Dermis microvascular lymphatic vessel endothelial cell (primary cell): ENCODE measurements around the gene BRS3. TPM values are rescaled to one million over a fixed set of nuclear protein-coding genes. Genes with fewer than 3 reads are reported as not detected.
A peak's percentile ranks its signal among the peaks of the same experiment; 100 is the strongest.
"Not testable (repeated sequence)": the region's sequence is repeated elsewhere in the genome, so short reads cannot be mapped to it uniquely, and the experiment has no call there.

Experiments
- DNase-seq, 2 donors: peaks; one replicate each; pipeline versions ENCODE4 v3.0.0 to v3.0.0-alpha.2; 2010; ENCODE audit warnings: low read depth in 2 of 2
- total RNA-seq: library from RNA; depleted of rRNA; stranded (reverse); fragments of >200 nt; gene quantifications from 2 replicates; pipeline ENCODE4 v1.2.1, GENCODE V29; 2014

Gene BRS3
- total RNA-seq, result not detected in 2 replicates

DNA sequence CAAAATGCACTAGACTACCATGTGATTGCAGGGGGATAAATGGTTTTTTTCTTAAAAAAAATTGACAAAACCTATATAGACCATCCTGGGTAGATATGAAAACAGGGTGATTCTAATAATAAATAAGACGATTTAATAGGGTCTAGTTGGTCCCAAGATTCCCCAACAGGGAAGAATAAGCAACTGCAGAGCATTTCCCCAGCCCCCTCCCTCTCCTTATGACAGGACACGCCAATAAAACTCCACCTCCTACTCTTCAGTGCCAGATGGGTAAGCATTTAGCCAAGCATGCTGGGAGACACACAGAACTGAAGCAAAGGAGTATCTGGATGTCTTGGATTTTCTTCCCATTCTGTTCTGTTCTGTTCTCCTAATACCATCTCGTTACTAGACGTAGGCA, at the start of gene BRS3:
BRS3 (plus strand) TSS at position 301 of the 400 bp plus-strand sequence. CDS start 168 bp downstream, outside the sequence.
- DNase-seq, result no peak

- DNase-seq, result no peak
These were observed 49.6 kb upstream of the BRS3 start for GRCh38 chrX:136438192-136438591.

DNA sequence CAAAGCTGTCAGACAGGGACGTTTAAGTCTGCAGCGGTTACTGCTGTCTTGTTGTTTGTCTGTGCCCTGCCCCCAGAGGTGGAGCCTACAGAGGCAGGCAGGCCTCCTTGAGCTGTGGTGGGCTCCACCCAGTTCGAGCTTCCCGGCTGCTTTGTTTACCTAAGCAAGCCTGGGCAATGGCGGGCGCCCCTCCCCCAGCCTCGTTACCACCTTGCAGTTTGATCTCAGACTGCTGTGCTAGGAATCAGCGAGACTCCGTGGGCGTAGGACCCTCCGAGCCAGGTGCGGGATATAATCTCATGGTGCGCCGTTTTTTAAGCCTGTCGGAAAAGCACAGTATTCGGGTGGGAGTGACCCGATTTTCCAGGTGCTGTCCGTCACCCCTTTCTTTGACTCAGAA, 42.1 kb upstream of the BRS3 start:
- DNase-seq, result not testable (repeated sequence)

- no peak for DNase-seq
These were observed 41.5 kb upstream of the BRS3 start for GRCh38 chrX:136446208-136446607.

GRCh38 chrX:136447308-136447707, 40.4 kb upstream of the BRS3 start:
- no peak for DNase-seq

GRCh38 chrX:136447968-136448367, 39.8 kb upstream of the BRS3 start:
- no peak for DNase-seq

DNA sequence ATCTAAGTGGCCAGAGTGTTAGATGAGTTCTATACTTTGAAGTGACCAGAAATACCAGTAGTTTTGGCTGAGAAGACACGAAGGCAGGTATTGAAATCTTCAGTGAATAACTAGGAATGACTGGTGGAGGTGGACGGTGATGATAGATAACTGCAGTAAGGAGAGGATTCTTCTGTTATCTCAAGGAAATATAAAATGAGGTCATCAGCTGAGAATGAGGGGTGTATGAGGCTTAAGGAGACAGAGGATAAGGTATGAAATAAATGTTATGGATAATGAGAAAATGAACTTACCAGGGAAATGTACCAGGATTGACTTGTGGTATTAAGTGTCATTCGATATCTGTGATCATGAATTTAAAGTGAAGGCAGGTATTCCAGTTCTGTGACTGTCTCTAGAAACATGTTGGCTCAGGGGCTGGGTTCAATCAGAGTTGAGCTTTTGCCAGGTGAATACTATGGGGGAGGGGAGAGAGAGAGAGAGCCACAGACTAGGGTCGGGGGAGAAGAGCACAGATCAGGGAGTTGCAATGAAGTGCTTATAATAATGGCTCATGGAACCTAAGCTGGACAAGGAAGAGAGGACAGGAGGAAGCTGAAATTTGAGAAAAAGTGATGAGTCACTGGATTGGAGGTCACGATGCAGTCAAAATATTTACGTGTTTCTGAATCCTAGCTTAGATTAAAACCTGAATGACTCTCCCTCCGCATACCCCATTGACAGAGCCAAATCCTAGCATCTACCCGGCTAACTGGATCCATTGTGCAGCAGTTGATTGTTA, 37.5 kb upstream of the BRS3 start:
- DNase-seq, result no peak

DNA sequence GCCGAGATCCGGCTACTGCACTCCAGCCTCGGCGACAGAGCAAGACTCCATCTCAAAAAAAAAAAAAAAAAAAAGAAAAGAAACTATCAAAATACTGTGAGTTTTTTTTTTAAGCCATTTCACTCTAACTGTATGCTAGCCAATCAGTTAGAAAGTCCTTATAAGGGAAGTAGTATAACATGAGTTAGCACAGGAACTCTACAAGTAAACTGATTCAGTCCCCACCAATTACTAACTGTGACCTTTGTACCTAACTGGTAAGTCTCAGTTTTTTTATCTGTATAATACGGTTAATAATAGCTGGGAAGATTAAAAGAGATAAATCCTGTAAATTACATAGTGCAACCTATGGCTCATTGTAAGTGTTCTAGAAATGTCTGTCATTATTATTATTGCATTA, 35.1 kb upstream of the BRS3 start:
- no peak for DNase-seq

- no peak for DNase-seq
These were observed 34.6 kb upstream of the BRS3 start for GRCh38 chrX:136453114-136453513.

DNA sequence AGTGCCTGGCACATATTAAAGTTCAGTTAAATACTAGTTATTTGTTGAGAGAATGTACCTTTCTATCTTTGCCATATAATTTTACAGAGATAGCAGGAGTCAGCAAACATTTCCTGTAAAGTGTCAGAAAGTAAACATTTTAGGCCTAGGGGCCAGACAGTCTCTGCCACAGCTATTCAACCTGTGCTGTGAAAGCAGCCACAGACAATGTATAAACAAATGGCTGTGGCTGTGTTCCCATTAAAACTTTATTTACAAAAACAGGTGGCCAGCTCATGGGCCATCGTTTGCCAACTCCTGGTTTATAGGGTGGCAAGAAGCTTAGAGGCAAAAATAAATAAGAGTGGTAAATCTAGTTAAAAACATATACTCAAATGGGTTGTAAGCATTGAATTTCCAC, 34.0 kb upstream of the BRS3 start:
- no peak for DNase-seq

DNA sequence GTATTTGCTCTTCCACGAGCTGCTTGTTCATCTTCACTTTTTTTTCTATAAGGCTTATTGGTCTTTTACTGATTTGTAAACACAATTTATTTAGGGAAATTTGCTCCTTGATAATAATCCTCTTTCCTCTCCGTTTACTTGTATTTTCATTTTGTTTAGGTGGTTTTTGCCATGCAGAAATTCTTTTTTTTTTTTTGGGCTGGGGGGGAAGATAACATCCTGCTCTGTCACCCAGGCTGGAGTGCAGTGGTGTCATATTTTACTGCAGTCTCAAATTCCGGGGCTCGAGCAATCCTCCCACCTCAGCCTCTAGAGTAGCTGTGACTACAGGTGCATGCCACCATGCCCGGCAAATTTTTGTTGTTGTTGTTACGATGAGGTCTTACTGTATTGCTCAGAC, 31.6 kb upstream of the BRS3 start:
- DNase-seq, result no peak

- no peak for DNase-seq
These were observed 30.3 kb upstream of the BRS3 start for GRCh38 chrX:136457303-136457917.

GRCh38 chrX:136464589-136464988, 23.2 kb upstream of the BRS3 start:
- no peak for DNase-seq

DNA sequence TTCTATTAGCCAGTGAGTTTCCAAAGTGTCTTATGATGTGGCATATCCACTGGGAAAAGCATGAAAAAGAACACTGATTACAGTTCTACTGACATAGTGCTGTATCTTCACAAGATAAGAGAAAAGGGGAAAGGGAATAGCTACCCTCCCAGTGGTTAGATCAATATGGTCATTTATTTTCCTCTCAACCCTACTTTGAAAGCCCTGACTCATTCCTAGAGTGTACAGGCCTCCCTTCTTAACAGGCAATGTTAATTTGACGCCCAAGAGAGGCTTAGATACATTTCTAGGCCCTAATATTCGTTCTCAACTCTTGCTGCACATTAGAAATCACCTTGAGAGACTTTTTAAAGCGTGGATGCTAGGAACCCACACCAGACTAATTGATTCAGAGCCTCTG, 20.4 kb upstream of the BRS3 start:
- DNase-seq, result no peak

DNA sequence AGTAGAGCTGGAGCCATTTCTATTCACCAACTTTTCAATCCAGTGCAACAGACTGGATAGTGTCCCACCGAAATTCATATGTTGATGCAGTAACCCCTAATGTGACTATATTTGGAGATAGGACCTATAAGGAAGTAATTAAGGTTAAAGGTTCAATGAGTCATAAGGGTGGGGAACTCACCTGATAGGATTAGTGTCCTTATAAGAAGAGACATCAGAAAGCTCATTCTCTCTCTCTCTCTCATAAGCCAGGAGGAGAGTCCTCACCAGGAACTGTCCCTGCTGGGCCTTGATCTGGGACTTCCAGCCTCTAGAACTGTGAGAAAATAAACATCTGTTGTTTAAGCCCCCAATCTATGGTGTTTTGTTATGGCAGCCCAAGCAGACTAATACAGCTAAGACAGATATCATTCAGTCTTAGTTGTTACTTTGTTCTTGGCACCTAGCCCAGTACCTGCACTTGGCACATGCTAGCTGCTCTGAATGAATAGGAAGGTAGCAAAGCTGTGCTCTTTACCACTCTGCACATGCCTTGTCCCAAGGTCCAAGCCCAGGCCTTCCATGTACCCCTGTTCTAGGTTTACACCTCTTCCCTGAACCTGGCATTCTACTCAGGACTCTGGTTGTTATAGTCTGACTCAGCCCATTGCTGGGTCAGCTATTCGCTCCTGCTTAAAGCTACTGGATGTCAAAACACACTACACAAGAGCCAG, 19.2 kb upstream of the BRS3 start:
- peak in 1 of 2 donors; percentile 2 for DNase-seq

DNA sequence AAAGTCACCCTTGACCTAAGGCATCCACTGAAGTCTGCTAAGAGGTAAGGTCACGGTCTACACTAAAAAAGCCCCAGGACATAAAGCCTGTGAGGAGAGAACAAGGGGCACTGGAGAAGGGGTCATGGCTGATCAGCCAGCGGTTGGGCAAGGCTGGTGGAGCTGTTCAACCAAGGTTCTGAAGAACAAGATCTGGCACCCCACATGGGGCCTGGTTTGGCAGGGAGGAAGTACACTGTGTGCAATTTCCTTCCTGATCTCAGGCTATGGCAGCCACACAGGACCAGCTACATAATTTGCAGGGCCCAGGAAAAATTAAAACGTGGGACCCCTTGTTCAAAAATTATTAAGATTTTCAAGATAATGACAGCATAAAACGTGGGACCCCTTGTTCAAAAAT, 14.1 kb upstream of the BRS3 start:
- DNase-seq, result no peak

GRCh38 chrX:136475236-136475635, 12.5 kb upstream of the BRS3 start:
- no peak for DNase-seq

DNA sequence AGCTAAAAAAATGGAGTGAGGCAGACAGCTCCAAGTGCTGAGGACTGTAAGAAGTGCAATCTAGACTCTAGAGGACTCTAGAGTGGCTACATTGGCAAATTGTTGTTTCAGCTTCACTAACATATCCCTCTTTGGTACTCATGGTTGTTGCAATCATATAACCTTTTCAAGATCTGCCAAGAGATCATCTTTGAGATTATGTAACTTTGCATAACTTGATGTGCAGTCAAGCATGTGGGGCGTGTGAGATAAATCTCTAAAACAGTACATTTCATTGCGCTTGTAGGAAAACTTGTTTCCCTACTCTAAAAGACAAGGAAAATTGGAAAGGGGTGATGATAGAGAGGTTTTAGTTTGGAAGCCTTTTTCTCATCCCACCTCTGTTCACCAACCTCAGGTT, 11.2 kb upstream of the BRS3 start:
- no peak for DNase-seq

GRCh38 chrX:136477026-136477425, 10.7 kb upstream of the BRS3 start:
- DNase-seq, result no peak

DNA sequence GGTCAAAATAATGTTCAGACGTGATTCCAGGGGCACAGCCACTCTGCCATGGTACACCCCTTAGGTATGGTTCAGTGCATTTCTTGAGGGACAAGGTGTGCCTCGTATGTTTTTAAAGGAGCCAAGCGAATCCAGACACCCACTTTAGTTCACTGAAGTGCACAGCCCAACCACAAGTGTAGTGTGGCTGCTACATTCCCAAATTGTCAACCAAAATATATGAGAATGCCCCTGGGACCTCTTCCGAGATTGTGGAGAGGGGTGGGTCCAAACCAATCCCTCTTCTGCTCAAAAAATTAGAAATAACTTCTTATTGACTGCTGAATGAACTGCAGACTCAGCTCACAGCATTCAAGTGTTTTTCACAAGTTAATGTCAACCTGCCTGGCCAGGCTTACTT, 7.4 kb upstream of the BRS3 start:
- no peak for DNase-seq

GRCh38 chrX:136488706-136489105, 959 bp downstream of the BRS3 start:
- no peak for DNase-seq

GRCh38 chrX:136491832-136492231, 4.1 kb downstream of the BRS3 start:
- DNase-seq, result no peak

- DNase-seq, result no peak
These were observed 5.3 kb downstream of the BRS3 start for GRCh38 chrX:136493011-136493410.
